ENCODE data around the gene MITF. TPM values are rescaled to one million over a fixed set of nuclear protein-coding genes. Genes with fewer than 3 reads are reported as not detected.
A peak's percentile ranks its signal among the peaks of the same experiment; 100 is the strongest.

MITF gene
- total RNA-seq, 1 donor from 2014 or later, result 1.6 TPM

DNA sequence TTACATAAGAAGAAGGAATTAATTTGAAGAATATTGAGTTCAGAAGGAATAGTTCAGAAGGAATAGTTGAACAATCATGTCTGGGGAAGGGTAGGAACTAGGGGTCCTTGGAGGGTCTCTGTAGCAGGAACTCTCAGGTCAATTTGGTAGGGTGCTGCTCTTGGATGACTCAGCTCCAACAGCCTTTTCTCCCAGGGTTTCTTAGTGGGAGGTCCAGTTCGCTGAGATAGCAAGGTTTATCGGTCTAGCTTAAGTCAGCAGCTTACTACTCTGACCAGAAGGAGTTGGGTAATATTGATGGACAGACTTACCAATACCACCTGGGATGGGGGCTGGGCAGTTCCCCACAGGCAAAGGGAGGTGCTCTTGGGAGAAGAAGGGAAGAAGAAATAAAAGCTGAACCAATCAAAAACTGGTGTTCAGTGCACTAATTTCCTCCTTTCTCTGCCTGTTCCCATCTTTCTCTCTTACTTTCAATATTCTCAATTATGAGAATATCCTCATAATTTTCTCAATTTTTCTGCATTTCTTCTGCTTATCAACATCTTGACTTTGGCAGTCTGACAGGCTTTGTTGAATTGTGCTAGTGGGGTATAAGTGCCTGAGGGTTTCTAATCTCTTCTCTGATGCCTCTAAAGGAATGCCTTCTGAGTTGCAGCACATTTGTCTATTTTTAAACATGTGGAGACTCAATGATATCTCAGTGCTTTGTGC is 14.4 kb upstream of the MITF start:
- FAIRE-seq (no peak), DNase-seq (ENCODE audit: low spot score in 2 of 2) (no peak)

DNA sequence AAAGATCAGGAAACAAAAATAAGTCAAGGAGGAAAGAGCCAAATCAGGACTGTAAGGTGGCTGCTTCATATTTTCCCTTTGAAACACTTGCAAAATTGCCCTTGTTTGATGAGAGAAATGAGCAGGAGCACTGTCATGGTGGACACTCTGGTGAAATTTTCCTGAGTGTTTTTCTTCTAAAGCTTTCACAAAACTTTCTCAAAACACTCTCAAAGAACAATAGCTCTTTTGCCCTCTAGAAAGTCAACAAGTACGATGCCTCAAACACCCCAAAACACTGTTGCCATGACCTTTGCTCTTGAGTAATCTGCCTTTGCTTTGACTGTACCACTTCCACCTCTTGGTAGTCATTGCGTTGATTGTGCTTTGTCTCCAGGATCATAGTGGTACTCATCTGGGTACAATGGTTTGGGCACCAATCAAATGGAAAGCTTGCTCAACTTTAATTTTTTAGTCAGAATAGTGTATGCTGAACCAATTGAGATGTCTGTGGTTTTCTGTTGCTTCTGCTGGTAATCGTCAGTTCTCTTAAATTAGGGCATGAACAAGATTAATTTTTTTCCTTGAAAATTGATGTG is 13.2 kb upstream of the MITF start:
- no peak for DNase-seq (ENCODE audit: low spot score in 2 of 2)
- no peak for FAIRE-seq

DNA sequence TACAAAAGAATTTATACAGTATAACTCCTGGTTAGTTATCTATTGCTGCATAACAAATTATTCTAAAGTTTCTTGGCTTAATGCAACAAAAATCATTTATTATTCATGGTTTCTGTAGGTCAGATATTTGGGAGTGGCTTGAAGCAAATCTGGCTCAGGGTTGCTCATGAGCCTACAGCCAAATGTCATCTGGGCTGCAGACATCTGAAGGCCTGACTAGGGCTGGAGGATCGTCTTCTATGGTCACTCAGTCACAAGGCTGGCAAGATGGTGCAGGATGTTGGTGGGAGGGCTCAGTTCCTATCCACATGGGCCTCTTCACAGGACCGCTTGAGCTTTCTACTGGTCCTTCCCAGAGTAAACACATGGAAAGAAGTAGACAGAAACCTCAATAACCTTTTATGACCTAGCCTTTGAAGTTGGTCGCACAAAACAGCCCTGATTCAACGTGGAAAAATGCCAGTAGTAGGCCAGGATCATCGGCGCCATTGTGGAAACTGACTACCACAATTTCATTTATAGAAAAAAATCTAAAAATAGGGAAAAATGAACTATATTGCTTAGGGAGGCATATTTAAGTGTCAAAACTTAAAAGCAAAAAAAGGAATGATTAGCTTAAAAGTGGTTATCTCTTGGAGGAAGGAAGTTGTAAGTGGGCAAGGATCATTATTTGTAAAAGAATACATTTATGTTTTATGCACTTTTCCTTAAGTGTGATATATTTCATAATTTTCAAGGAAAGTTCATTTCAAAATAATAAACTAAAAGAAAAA is 9.9 kb upstream of the MITF start:
- FAIRE-seq (peak; percentile 72), DNase-seq (ENCODE audit: low spot score in 2 of 2) (no peak)

DNA sequence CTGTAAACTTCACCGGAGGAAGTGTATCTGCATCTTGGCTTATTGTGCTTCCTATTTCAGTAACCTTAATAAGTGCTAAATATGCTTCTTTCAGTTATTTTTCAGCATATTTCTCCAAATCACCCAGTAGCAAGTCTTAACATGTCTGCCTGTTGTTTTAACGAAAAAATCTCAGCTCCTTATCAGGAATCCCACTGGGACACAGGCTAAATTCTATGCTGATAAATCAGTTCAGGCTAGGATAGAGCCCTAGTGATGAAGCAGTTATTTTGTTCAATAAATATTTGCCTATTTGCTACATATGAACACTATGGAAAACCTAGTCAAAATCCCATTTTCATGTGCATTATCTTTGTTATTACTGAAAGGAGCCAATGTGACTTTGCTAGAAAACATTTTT is 8.2 kb upstream of the MITF start:
- no peak for FAIRE-seq
- no peak for DNase-seq (ENCODE audit: low spot score in 2 of 2)

DNA sequence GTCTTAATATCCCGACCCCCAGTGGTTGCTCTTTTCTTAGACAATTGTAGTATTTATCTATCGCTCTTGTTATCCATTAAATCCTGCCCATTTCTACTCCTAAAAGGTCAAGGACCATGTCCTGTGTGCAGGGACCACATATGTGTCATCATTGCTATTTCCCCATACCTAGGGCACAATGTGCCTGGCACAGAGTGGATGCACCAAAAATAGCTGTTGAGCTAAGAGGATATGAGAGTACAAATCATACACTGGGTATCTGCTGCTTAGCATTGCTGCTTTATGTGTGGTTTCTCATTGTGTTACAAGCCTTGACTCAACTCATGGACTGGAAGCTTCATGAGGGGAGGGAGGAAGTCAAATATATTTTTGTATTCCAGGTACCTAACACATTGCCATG is 3.4 kb upstream of the MITF start:
- FAIRE-seq, result no peak

DNA sequence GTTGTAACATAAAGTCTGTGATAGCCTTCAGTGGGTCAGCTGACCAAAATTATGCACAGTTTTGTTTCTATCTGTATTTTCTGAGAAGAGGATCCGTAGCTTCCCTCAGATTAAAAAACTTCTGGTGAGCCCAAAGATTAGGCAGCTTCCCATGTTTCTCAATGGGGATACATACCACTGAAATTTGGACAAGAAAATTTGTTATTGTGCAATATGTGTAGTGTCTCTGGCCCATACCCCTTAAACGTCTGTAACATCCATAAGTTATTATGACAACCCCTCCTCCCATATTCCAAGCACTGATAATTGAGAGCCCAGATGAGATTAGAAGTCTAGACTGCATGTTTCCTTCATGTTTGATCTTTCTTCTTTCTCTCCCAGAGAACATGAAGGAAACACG is 1.9 kb upstream of the MITF start:
- FAIRE-seq (no peak), DNase-seq (ENCODE audit: low spot score in 2 of 2) (no peak)

More for the DNA sequence above, 3.4 kb upstream of the MITF start:
- no peak for DNase-seq (ENCODE audit: low spot score in 2 of 2)

DNA sequence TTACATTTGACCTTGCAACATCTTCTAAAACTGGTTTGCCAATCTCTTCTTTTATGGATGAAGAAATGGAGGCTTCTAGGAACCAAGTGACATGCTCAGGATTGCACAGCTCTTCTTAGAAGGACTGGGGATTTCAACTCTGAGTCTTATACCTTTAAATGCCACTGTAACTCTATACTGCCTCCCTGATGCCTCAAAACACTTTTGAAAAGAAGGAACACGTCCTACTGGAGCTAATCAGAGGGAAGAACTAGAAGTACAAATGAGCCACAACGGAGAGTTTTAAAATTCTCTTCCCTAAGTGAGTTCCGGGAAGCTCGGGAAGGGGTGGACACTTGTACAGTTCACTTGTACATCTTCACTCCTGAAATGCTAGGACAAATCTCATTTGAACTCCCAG is 949 bp upstream of the MITF start:
- FAIRE-seq (no peak), DNase-seq (ENCODE audit: low spot score in 2 of 2) (no peak)

GRCh38 chr3:69738859-69739203 is 433 bp upstream of the MITF start:
- peak; percentile 10 to 19 for DNase-seq (ENCODE audit: low spot score in 2 of 2)

DNA sequence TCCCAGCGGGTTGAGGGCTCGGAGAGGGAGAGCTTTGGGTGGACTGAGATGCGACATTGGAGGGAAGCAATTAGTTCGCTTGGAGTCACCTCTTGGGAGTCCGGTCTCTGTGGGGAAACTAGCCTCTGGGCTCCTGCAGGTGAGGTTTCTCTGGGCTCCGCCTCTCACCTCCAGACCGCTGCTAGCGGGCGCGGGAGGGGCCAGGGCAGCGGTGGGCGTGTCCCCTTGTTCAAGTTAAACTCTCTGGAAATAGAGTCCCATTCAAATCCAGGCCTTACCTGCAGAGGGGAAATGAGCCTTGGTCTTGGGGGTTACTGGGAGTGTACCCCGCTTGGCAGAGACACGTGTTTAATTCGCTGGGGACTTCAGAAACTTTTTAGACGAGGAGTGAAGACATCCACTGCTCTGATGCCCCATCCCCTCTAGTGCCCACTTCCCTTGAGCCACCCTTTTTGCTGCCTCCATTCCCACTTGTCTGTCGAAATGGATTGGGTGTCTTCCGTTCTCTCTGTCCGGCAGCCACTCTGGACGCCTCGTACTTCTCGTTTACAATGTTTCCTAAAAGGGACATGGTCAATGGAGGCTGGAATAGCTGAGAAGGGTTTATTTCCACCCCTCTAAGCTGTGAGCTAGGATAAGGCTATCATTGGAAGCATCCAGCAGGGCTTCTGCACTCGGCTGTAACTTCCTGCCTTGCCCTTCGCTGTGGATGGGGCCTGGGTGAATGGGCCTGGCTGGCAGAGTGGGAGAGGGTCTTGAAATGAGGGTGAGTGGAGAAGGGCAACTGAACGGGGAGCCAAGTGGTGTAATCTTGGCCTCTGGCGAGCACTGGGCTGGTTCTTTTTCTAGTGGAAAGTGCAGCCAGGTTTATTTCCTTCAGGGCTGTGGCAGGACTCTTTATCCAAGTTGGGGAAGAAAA is 1.1 kb downstream of the MITF start:
- DNase-seq (ENCODE audit: low spot score in 2 of 2) (peak; percentile 8 to 12), FAIRE-seq (no peak)

More at GRCh38 chr3:69738859-69739203, 433 bp upstream of the MITF start:
- FAIRE-seq, result no peak

DNA sequence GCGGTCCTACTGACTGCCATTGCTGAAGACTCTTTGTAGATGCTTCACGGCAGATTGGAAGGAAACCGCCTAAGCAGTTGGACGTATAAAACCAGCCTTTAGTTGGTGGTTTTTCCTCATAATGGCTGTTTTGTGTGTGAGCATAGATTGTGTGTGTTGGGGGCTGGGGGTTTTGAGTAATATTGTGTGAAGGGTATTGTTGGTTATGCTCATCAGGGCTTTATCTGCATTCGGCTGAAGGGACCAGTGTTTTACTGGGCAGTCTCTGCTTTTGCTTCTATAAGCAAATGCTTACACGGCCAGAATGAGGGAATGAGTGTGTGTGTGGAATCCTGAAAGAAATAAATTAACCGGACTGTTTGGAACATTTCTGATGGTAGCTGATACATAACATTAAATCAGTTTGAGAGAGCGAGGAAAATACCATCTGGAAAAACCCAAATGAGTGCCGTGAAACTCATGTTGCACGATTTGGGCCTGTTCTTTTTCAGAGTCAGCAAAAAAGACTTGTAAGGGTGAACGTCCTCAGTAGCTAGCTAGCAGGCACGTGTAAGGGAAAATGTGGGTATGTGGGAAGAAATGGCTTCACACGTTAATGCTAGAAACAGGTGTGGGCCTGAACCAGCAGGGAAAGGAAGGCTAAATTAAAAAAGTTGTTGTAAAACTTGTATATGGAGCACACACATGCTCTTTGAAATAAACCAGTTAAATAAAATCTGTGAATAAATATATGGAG is 1.9 kb downstream of the MITF start:
- no peak for FAIRE-seq
- DNase-seq (ENCODE audit: low spot score in 2 of 2), result no peak

DNA sequence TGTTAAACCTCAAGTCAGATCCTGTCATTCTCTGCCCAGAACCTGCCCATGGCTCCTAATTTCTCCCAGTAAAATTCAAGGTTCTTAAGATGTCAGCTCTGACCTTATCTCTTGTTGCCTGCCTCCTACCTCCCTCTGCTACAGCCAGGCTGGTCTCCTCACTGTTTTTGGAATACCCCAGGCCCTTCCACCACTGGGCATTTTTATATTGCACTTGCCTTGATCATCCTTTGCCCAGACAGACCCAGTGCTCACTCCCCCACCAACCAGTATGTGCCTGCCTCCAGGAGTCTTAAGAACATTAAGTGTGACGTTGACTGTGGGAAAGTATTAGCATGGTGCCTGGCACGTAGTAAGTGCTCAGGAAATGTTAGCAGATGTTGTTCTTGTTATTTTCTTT is 3.1 kb downstream of the MITF start:
- FAIRE-seq, result no peak
- DNase-seq (ENCODE audit: low spot score in 2 of 2), result no peak

GRCh38 chr3:69743975-69744906 is 5.0 kb downstream of the MITF start:
- no peak for DNase-seq (ENCODE audit: low spot score in 2 of 2)
- FAIRE-seq, result no peak

DNA sequence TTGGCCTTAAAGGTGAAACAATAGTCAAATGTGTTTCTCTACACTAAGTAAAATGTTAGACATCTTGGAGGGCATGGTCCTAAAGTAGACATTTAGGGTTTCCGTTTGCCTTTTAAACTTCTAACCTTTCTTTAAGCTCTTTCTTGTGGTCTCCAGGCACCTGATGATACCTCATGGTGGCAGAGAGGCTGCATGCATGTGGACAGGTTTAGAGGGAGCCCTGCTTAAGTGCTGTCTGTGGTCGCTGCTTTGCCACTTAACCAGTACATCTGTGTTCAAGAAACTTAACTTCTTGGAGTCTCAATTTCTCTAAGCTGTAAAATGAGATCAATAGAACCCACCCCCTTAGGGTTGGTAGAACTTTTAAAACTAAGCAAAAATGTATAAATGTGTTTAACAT is 6.2 kb downstream of the MITF start:
- no peak for DNase-seq (ENCODE audit: low spot score in 2 of 2)
- FAIRE-seq, result no peak

- DNase-seq (ENCODE audit: low spot score in 2 of 2) (no peak), FAIRE-seq (no peak)
These were observed 6.9 kb downstream of the MITF start for GRCh38 chr3:69746119-69746518.

GRCh38 chr3:69747511-69748258 is 8.4 kb downstream of the MITF start:
- no peak for DNase-seq (ENCODE audit: low spot score in 2 of 2)
- no peak for FAIRE-seq

DNA sequence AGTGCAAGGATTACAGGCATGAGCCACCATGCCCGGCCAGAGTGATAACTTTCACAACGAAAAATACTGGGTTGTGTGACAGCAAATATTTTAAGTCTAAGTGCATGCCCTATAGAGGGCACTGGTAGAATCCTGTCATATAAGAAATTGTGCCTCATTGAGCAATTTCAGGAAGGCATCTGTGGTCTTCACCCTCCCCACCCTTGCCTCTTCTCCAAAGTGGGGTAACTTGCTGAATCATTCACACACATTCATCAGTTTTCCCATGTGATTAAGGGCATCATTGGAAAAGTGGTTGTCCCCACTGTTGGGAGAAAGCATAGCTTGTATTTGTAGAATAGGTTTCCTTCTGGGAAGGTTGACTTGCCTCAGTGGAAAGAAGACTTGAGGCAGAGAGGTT is 9.2 kb downstream of the MITF start:
- DNase-seq (ENCODE audit: low spot score in 2 of 2) (no peak), FAIRE-seq (no peak)

DNA sequence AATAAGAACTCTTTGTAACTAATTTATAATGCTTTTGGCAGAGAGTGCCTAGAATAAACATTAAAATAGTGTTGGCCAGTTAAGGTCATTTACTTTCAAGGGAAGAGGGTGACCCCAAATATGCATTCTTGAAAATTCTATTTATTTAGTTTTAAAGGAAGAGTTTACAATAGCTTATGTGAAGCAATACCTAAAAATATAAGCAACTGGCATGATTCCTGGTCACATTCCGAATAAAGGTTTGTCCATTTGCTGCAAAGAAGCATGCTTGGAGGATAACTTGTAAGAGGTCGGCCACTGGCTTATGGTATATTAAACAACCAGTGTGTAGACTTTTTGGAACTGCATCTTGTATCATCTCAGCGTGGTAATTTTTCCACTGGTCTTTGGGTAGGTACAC is 10.2 kb downstream of the MITF start:
- FAIRE-seq, result no peak
- DNase-seq (ENCODE audit: low spot score in 2 of 2), result no peak

DNA sequence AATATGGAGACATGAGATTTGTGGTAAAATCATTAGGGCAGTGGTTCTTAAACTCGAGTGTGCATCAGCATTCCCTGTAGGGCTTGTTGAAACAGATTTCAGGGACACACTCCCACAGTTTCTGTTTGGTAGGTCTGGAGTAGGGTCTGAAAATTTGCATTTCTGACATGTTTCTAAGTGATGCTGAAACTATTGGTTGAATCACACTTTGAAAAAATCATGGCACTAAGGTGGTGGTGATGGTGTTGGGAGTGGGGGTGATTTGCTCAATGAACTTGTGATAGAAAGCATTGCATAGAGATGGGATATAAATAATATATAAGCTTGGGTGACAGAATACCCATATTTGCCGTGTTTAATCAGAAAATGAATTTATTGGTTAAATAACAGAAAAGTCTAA is 11.3 kb downstream of the MITF start:
- no peak for DNase-seq (ENCODE audit: low spot score in 2 of 2)
- no peak for FAIRE-seq
